Tibial artery (tissue), 4 donors: Measurements from ENCODE around the gene KDM5B.

Experiments used
- DNase-seq, 2 donors: peaks; one replicate each; pipeline ENCODE4 v3.0.0-alpha.2; 2019
- H3K27ac ChIP-seq, 2 donors: fragments of 200-600 bp; sonication (generic) in 1 of 2; 1 replicate in 1 of 2; 2 replicates in 1 of 2; pipeline ENCODE4 v1.5.1; 2018 to 2019; ENCODE audit warnings: mild to moderate bottlenecking in 1 of 2
- H3K27me3 ChIP-seq, 2 donors: fragments of 200-600 bp; sonication (generic) in 1 of 2; one replicate each; pipeline versions ENCODE4 v1.5.1 to v1.6.0; 2016 to 2019
- H3K36me3 ChIP-seq, 3 donors: fragments of 200-600 bp; sonication (generic) in 2 of 3; one replicate each; pipeline ENCODE4 v1.5.1; 2016 to 2019; ENCODE audit warnings: mild to moderate bottlenecking in 2 of 3
- H3K4me1 ChIP-seq, 4 donors: fragments of 200-600 bp; sonication (generic) in 2 of 4; 1 replicate in 3 of 4; 2 replicates in 1 of 4; pipeline ENCODE4 v1.5.1; 2016 to 2019
- H3K4me3 ChIP-seq, 2 donors: fragments of 200-600 bp; sonication (generic) in 1 of 2; 1 replicate in 1 of 2; 2 replicates in 1 of 2; pipeline ENCODE4 v1.5.1; 2018 to 2019; ENCODE audit warnings: mild to moderate bottlenecking in 2 of 2
- H3K9me3 ChIP-seq, 3 donors: fragments of 200-600 bp; sonication (generic) in 1 of 3; one replicate each; pipeline ENCODE4 v1.5.1; 2016 to 2019
- intact Hi-C: fragments of 100-400 bp; cut with DNase I; formaldehyde crosslinking; loops from one replicate; pipeline ENCODE4 v1.15.0; 2023; ENCODE audit warnings: low total_unique reads
- TF ChIP-seq, protein P1 (sequence below), 2 experiments: fragments of 200-600 bp in 1 of 2; fragments of 450-650 bp in 1 of 2; IDR thresholded peaks; one replicate each; pipeline ENCODE4 v1.5.1; 2017 to 2019; ENCODE audit warnings: antibody characterized with exemption in 2 of 2, mild to moderate bottlenecking in 1 of 2, moderate library complexity in 1 of 2

The KDM5B gene

DNA sequence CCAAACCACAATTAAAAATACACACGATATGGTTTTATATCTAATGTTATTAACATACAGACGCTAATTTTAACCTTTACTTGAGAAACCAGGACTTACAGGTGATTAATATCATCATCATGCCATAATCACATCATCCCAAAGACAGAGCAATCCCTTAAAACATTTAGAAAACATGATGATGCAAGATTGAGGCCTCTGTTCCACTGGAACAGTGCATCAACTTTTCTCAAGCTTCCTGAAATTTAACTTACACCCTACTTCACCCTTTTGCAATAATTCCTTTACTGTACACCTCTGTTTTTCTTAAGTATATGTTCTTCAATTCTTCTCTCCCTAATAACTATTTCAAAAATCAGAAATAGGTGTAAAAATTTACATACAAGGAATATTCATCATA, 38.1 kb downstream of the KDM5B start:
- intact Hi-C loops: no loop called here
- TF ChIP-seq, protein P1, sequence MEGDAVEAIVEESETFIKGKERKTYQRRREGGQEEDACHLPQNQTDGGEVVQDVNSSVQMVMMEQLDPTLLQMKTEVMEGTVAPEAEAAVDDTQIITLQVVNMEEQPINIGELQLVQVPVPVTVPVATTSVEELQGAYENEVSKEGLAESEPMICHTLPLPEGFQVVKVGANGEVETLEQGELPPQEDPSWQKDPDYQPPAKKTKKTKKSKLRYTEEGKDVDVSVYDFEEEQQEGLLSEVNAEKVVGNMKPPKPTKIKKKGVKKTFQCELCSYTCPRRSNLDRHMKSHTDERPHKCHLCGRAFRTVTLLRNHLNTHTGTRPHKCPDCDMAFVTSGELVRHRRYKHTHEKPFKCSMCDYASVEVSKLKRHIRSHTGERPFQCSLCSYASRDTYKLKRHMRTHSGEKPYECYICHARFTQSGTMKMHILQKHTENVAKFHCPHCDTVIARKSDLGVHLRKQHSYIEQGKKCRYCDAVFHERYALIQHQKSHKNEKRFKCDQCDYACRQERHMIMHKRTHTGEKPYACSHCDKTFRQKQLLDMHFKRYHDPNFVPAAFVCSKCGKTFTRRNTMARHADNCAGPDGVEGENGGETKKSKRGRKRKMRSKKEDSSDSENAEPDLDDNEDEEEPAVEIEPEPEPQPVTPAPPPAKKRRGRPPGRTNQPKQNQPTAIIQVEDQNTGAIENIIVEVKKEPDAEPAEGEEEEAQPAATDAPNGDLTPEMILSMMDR (IDR thresholded peaks at IDR 0.05): no peak

DNA sequence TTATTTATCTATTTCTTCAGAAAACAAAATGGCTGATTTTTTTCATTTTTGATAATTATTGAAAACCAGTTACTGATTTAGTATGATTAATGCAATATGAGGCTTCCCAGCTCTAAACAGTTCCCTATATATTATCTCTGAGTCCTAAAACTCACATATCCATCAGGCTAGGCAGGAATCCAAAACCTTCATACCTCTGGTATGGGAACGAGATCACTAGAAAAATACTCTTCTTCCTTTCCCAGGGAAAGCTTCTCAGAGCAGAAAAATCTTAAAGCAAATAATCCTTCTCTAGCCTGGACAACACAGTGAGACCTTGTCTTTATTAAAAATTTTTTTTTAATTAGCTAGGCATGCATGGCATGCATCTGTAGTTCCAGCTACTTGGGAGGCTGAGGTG, 42.5 kb downstream of the KDM5B start:
- intact Hi-C loops: no loop called here
- Histone ChIP-seq H3K9me3 (no peaks in the 10 kb centered on the region), H3K27ac (no peak overlapping the region), H3K4me1 (no peaks in the 10 kb centered on the region), H3K27me3 (no peaks in the 10 kb centered on the region), H3K36me3 (peaks cover 29 to 73% (median 41%) of the 10 kb centered on the region in 3 donors), H3K4me3 (no peak overlapping the region)
- DNase-seq: no peak
- TF ChIP-seq, protein P1 (IDR thresholded peaks at IDR 0.05): no peak

More for the DNA sequence above, 38.1 kb downstream of the KDM5B start:
- Histone ChIP-seq H3K4me1 (no peaks in the 10 kb centered on the region), H3K4me3 (no peak overlapping the region), H3K27me3 (no peaks in the 10 kb centered on the region), H3K27ac (no peak overlapping the region), H3K9me3 (no peaks in the 10 kb centered on the region), H3K36me3 (peaks cover 21 to 68% (median 44%) of the 10 kb centered on the region in 3 donors)
- DNase-seq: no peak

DNA sequence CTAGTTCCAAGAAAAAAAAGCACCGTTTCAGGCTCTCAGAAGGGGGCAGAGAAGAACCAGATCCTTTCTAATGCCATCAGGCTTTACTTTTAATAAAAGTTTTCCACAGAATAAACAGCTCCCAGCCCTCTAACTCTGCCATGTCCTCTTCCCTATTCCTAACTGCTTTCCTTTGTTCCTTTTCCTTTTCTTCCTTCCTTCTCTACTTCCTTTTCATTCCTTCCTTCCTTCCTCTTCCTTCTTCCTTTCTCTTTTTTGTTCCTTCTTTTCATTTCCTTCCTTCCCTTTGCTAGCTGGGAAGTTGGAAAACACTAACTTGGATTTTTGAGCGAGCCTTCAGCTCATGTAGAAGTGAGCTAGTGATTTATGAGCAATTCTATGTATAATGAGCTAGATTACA, 46.2 kb downstream of the KDM5B start:
- Histone ChIP-seq H3K4me3 (no peak overlapping the region), H3K36me3 (peaks cover 56 to 91% (median 71%) of the 10 kb centered on the region in 3 donors), H3K4me1 (no peaks in the 10 kb centered on the region), H3K9me3 (no peaks in the 10 kb centered on the region), H3K27me3 (no peaks in the 10 kb centered on the region), H3K27ac (no peak overlapping the region)
- no peak for DNase-seq
- TF ChIP-seq, protein P1 (IDR thresholded peaks at IDR 0.05): no peak
- intact Hi-C loops: no loop called here

DNA sequence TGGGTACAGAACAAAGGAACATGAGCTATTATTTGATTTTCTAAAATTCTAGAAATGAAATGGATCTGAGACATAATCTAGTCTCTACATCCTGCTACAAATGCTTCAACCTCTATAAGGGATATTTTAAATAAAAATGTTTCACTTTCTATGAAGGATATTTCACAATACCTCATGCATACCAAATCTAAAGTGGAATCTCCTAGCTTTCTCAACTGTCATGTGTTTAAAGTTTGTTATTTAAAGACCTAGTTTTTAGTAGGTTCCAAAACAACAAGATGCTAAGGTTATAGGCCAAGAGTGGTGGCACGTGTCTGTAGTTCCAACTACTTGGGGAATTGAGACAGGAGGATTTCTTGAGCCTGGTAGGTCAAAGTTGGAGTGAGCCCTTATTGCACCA, 47.6 kb downstream of the KDM5B start:
- DNase-seq: no peak
- Histone ChIP-seq H3K27ac (no peak overlapping the region), H3K4me1 (no peaks in the 10 kb centered on the region), H3K4me3 (no peak overlapping the region), H3K36me3 (peaks cover 63 to 91% (median 71%) of the 10 kb centered on the region in 3 donors), H3K27me3 (no peaks in the 10 kb centered on the region), H3K9me3 (no peaks in the 10 kb centered on the region)
- TF ChIP-seq, protein P1 (IDR thresholded peaks at IDR 0.05): no peak
- intact Hi-C loops: no loop called here

DNA sequence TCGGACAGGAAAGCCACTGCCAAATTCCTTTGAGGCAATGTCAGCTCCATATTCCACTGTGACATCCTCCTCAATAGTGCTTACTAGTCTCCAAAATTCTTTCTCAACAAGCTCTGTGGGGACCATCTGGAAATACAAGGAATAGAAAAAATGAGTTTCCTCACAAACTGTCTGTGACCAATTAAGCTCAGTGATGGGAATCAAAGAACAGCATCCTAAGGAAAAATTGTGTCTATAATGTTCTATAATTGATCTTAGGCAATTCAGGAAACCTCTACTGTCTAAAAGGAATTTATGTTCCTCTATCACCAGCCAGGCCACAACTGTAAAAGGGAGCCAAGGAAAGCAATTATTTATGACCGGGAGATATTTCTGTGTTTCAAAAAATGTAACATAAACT, 51.8 kb downstream of the KDM5B start:
- no peaks in the 10 kb centered on the region for H3K4me1 ChIP-seq
- H3K36me3 ChIP-seq: peaks cover 67 to 97% (median 90%) of the 10 kb centered on the region in 3 donors
- no peaks in the 10 kb centered on the region for H3K9me3 ChIP-seq
- TF ChIP-seq, protein P1 (IDR thresholded peaks at IDR 0.05): no peak
- DNase-seq: no peak
- no peaks in the 10 kb centered on the region for H3K27me3 ChIP-seq
- intact Hi-C loops: no loop called here
- no peak overlapping the region for H3K4me3 ChIP-seq
- H3K27ac ChIP-seq: no peak overlapping the region

DNA sequence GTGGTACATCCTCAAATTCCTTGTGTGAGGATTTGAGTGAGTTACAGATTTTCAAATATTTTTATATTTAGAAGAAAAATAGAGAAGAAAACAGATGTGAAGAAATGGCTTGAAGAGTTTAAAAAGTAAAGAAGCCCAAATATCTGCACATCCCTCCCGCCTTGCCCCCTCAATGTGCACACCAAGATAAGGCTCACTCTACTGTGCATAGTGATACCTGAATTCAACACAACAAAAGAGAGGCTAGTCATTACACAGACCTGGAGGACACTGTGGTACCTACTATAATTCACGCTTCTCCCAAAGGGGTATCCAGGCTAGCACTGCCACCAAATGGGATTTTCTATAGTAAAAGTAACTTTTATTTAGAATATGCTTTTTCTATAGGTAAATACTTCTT, 53.9 kb downstream of the KDM5B start:
- no peak for DNase-seq
- TF ChIP-seq, protein P1 (IDR thresholded peaks at IDR 0.05): no peak
- peaks cover 50 to 95% (median 89%) of the 10 kb centered on the region in 3 donors for H3K36me3 ChIP-seq
- H3K4me1 ChIP-seq: no peaks in the 10 kb centered on the region
- no peaks in the 10 kb centered on the region for H3K9me3 ChIP-seq
- no peaks in the 10 kb centered on the region for H3K27me3 ChIP-seq
- H3K4me3 ChIP-seq: no peak overlapping the region
- no peak overlapping the region for H3K27ac ChIP-seq
- intact Hi-C loops: no loop called here
